CD4-positive, alpha-beta T cell treated with Interleukin-6 for 4 hours (primary cell): ENCODE data around the gene TPPP2.

ENCODE experiments used
- DNase-seq: peaks from one replicate; pipeline ENCODE4 v3.0.0-alpha.2; 2020; ENCODE audit warnings: mixed read lengths

The TPPP2 gene

DNA sequence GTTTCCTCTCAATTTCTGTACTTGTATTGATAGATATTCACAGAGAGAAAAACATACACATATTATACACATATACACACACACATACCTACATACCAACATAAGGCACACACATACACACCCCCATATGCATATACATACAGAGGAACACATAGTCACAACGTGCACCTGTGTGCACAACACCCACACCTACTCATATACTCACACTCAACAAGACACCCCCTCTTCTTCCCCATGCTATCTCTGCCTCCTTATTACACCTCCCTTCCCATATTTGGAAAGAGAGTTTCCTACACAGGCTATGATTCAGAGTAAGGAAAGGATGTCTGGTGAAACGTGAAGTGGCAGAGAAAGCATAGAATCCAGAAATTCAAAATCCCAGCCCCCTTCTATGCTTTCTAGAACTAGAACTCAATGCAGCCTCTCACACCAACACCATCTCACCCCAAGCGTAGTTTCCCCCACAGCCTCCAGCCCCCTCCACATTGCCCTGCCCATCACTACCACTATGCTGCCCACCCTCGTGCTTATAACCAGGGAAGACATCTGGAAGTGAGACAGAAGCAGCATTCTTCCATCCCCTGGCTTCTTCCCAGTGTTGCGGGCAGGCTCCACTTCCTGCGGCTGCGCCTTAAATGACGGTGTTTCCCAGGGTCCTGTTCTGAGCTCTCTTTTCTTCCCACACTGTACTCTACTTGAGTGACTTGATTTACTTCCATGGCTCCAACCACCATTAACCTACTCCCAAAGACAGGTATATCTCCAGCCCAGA is 30.0 kb downstream of the TPPP2 start:
- no peak for DNase-seq

DNA sequence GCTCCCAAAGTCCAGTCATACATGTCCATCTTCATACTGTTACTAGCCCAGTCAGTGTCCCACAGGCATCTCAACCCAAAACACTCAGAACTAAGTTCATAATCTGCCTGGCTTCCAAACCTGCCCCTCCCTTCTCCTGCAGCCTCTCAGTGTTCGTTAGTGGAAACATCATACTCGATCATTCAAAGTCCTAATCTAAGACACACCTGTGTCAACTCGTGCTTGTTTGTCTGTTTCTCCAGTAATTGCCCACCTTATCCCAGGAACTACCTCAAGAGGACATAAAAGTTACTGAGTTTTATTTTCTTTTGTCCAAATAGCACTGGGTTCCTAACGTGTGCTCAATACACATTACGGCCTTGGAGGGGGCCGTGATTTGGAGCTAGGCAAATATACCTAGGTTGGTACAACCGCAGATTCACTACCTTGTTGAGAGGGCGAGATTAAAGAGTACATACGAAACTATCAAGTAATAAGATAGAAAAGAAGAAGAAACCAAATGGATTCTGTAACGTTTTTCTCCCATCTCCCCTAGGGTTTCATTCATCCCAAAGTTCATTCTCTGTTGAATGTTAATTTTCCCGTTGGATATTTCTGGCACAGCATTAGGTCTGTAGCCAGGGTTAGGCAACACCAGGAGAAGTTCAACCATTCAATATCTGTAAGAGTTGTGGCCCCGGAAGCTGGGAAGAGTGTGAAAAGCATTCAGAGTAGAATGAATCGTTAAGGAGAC is 30.8 kb downstream of the TPPP2 start:
- DNase-seq: no peak

- no peak for DNase-seq
Observed at GRCh38 chr14:21061347-21061668, 31.3 kb downstream of the TPPP2 start.

GRCh38 chr14:21063479-21063878 is 33.5 kb downstream of the TPPP2 start:
- DNase-seq: no peak

DNA sequence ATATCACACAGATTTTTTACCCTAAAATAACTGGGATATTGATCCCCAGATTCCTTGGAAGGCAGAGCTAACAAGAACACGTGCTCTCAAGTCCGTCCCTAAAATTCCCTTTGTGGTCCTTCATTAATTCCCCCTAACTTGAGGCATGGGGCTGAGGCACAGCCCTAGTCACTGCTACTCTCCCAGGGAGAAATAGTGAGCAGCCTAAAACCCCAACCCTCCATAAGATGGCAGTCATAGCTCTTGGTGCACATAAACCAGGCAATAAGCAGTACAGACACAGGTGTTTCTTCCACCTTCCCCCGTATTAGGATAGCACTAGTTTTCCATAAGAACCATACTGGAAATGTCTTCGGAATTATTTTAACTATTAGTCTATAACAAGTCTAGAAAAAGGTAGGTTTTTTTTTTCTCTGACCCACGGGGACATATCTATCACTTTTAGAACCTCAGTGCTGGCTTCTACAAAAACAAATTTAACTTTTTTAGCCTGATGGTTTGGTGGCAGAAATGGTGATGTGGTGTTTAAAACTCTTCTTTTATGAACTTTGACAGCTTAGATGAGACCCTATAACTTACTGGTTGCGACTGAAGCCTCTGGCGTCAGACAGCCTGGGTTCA is 37.0 kb downstream of the TPPP2 start:
- peak; percentile 13 for DNase-seq

GRCh38 chr14:21068521-21069387 is 38.7 kb downstream of the TPPP2 start:
- peak; percentile 67 for DNase-seq

- no peak for DNase-seq
Observed at GRCh38 chr14:21069388-21070082, 39.5 kb downstream of the TPPP2 start.

GRCh38 chr14:21070083-21070609 is 40.1 kb downstream of the TPPP2 start, which contains the start of gene ARHGEF40:
ARHGEF40 (plus strand) TSS chr14:21070304; CDS start chr14:21070397, 93 bp downstream.
- peak; percentile 35 for DNase-seq

GRCh38 chr14:21070610-21071224 is 40.7 kb downstream of the TPPP2 start:
- peak; percentile 5 for DNase-seq

- DNase-seq: peak; percentile 69
Observed at GRCh38 chr14:21071225-21072030, 41.4 kb downstream of the TPPP2 start.

DNA sequence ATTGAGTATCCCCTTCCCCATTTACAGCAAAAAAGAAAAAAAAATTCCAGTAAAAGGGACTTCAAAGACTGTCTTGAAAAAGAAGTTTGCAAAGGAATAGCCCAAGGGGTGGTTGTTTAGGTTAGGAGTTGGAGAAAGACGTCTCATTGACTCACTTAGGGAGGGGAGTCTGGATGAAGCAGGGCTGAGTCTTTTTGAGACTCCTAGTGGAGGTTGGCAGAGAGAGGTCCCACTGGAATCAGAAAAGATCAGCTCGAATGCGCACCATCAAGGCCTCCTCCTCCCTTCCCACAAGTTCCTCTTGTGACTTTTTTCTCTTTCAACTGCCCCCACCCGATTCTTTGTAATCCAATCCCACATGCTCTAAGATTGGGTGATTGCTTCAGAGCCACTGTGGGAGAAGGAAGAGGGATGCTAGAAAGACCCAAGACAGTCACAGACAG is 42.0 kb downstream of the TPPP2 start:
- DNase-seq: no peak

DNA sequence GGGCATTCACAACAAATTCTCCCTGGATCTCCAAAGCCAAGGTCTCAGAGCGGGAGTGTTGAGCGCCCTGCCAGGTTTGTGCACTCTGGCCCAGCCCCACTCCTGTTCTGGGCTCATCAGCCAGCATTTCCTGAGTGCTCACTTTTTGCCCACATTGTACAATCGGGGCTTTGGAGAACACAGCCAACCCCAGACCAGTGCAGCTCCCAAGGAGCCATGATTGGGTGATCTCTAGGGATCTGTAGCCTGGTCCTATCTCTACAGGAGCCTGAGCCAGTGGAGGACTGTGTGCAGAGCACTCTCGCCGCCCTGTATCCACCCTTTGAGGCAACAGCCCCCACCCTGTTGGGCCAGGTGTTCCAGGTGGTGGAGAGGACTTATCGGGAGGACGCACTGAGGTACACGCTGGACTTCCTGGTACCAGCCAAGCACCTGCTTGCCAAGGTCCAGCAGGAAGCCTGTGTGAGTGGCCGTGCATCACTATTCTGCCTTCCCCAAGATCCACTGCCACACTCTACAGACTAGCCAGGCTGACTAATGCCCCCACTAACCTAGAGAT is 42.8 kb downstream of the TPPP2 start:
- DNase-seq: no peak

- DNase-seq: no peak
Observed at GRCh38 chr14:21073921-21074320, 43.9 kb downstream of the TPPP2 start.

DNA sequence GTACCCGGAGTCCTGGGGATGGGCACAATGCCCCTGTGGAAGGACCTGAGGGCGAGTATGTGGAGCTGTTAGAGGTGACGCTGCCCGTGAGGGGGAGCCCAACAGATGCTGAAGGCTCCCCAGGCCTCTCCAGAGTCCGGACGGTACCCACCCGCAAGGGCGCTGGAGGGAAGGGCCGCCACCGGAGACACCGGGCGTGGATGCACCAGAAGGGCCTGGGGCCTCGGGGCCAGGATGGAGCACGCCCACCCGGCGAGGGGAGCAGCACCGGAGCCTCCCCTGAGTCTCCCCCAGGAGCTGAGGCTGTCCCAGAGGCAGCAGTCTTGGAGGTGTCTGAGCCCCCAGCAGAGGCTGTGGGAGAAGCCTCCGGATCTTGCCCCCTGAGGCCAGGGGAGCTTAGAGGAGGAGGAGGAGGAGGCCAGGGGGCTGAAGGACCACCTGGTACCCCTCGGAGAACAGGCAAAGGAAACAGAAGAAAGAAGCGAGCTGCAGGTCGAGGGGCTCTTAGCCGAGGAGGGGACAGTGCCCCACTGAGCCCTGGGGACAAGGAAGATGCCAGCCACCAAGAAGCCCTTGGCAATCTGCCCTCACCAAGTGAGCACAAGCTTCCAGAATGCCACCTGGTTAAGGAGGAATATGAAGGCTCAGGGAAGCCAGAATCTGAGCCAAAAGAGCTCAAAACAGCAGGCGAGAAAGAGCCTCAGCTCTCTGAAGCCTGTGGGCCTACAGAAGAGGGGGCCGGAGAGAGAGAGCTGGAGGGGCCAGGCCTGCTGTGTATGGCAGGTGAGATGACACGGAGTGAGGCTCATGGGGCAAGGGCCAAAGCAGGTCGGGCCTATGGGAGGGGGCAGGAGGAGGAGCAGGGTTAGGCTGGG is 44.6 kb downstream of the TPPP2 start:
- DNase-seq: no peak

GRCh38 chr14:21075719-21076437 is 45.9 kb downstream of the TPPP2 start:
- no peak for DNase-seq

DNA sequence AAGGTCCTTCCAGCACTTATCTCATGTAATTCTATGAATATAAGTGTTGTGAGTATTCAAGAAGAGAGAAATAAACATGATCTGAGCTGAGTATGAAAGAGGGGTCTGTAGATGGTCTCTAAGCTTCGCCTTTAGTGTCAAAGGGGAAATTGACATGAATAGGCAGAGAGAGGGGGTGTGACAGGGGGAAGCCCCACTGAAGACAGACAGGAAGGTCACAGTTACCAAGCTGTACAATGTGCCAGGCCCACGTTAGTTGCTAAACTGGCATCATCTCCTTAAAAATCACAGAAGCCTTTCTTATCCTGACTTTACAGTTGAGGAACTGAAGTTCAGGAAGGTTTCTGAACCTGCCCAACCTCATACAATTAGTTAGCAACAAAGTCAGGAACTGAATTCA is 47.7 kb downstream of the TPPP2 start:
- no peak for DNase-seq

DNA sequence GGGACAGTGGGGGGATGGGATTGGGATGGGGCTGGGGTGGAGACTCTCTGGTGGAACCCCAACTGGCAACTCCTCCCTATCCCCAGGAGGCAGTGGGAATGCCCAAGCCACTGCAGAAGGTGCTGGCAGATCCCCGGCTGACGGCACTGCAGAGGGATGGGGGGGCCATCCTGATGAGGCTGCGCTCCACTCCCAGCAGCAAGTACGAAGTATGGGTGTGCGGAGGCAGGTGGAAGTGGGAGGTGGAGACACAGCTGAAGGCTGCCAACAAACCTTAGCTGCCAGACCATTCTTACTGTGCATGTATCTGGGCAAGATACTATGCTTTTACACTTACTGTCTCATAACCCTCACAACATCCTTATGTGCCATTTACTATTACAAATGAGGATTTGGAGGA is 48.3 kb downstream of the TPPP2 start:
- no peak for DNase-seq

DNA sequence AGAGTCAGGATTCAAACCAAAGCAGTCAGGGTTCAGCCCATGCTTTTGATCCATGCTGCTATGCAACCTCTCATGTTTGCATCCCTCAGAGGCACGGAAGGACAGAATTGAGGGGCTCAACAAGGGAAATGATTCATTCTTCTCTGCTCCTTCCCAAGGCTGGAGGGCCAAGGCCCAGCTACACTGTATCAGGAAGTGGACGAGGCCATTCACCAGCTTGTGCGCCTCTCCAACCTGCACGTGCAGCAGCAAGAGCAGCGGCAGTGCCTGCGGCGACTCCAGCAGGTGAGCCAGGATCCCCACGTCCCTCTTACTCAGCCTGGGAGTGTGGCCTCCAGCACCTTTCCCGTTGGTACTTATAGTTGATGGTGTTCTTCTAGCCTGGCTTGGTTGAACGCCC is 48.7 kb downstream of the TPPP2 start:
- DNase-seq: no peak
